Measurements from ENCODE around the gene AGMO.

AGMO gene

GRCh38 chr7:15446722-15447121, 115.1 kb downstream of the AGMO start:
- no peak for DNase-seq

DNA sequence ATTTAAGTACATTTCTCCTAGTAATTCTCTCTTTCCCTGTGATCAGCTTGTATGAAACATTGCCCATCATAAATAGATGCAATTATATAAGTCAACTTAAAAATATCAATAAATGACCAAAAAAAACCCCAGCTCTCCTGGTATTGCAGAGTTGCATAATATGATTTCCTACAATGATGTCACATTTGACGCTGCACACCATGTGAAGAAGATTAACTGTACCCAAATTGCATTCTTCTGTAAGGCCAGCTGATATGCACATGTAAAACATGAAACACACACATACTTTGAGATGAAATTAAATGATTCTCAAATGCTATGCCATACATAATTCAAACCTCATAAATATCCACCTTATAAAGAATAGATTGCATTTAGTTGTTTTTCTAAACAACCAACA, 115.5 kb downstream of the AGMO start:
- DNase-seq: no peak

- no peak for DNase-seq
These were observed 119.9 kb downstream of the AGMO start for GRCh38 chr7:15441915-15442314.

- no peak for DNase-seq
These were observed 121.3 kb downstream of the AGMO start for GRCh38 chr7:15440482-15440881.

DNA sequence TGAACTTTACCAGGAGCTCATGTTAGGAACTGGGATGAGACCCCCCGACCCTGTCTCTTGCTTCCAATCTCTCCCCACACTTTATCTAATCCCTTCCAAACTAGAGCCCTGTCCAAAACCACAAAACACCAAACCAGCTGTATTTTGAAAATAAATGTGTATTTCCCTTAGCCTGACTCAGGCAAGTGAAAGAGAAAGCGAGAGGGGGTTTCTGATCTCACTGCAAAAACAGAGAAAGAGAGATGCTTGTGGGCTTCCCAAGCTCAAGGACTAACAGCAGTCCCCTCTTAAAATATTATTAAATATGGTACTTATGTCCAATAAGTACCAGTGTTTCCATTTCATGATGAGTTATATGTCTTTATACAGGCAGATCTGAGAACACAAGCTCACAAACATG, 122.0 kb downstream of the AGMO start:
- no peak for DNase-seq

DNA sequence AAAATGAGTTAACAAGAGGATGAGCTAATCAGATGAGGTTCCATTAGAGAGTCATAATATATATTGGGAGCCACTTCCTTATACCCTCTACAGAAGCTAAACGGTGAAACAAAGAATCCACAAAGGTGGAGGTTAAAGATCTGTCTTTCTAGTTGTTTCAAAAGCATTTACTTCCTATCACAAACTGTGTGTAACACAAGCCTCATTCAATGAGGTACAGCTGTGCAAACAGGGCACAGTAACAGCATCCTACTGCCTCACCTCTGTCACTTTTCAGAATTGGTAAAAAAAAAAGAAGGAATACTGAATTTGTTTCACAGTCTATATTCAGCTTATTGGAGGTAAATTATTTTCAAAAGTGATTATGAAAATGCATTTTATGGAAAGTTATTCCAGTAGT, 128.7 kb downstream of the AGMO start:
- DNase-seq: no peak

- DNase-seq: no peak
These were observed 130.9 kb downstream of the AGMO start for GRCh38 chr7:15430911-15431310.

GRCh38 chr7:15430191-15430590, 131.6 kb downstream of the AGMO start:
- no peak for DNase-seq

- no peak for DNase-seq
These were observed 137.3 kb downstream of the AGMO start for GRCh38 chr7:15424468-15424867.

DNA sequence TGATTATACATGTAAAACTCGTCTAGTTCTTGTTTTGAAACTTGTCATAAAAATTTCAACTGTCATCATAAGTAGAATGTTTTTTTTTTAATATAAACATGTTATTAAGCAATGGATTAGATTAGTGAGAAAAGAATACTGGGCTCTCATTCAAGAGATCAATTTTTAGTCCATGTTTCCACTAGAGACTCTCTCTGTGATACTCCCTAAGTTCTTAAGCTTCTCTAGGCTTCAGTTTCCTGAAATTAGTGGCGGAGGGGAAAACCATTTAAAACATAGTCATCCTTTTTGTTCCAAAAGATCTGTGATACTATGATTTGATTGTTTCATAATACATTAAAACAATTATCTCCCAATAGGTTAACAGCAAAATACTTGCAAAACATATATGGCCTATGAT, 142.2 kb downstream of the AGMO start:
- no peak for DNase-seq

DNA sequence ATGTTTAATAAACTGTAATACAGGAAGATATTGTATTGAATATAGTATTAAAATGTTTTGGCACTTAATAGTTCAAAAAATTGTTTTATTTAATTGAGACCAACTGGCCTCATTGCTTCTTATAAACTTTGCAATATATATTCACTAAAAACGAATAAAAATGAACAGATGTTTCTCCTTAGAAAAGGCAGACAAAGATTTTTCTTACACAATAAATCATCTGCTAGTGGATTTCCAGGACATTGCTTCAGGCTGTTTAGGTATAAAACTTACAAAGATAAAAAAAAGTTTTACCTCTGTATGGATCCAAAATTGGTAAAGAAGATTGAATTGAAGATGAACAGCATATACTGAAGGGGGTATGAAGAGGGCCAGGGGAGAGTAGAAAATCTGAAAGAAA, 143.6 kb downstream of the AGMO start:
- DNase-seq: no peak

DNA sequence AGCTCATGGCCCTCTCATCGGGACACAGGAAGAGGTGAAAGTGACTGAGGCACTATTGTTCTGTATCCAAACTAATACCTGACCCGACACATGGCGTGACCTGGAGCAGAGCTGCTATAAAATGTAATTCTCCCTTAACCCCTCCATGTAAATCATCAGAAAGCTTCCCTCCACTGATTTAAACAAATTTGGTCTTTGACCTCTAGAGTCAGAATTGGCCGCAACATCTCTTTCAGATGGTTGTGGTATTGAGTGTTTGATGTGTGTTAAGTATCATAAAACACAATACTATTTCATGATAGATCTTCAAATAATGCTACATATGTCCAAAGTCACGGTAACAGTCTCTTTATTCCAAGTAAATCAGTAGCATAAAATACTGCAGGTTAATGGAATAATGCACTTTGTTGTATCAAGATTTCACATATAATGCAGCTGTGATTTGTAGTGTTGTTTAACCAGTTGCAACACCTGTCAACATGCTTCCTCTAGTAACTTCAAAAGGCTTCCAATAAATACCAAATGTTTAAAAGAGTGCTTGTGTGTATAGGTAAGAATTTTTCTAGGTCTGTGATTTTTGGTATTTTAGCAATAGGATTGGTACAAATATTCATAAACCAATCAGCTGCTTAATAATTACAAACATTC, 144.3 kb downstream of the AGMO start:
- DNase-seq: no peak

- DNase-seq: no peak
These were observed 150.8 kb downstream of the AGMO start for GRCh38 chr7:15411019-15411418.

DNA sequence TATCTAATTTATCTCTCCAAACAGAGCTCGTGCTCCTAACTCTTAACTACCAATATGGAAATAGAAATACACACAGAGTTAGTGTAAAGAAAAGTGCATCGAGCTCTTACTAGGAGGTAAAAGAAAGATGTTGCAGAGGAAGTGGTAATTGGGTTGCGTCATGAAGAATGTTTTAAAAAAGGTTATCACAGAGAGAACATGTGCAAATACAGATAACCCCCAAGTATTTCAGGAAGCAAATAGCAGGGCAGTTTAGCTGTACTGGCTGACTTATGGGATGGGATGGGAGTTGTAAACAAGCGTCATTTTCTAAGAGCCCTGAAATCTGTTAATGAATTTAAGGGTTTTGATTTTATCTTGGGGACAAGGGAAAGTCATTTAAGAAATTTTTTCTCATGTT, 153.9 kb downstream of the AGMO start:
- DNase-seq: no peak

DNA sequence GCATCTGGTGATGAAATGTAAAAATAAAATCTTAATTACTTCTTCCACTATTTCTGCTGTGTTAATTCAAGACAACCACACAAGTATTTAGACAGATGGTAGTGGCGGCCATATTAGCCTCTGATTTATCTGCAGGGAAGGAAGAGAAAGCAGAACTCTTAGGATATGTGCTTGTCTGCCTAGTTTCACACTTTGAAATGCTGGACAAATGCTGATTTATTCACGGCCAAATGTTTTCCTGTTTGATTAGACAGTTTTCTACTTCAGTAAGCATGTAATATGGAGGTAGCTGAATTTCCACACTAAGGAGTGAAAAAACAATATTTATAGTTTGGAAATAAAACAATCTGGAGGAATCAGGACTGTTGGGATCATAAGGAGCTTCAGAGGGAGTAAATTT, 158.1 kb downstream of the AGMO start:
- peak; percentile 30 for DNase-seq

DNA sequence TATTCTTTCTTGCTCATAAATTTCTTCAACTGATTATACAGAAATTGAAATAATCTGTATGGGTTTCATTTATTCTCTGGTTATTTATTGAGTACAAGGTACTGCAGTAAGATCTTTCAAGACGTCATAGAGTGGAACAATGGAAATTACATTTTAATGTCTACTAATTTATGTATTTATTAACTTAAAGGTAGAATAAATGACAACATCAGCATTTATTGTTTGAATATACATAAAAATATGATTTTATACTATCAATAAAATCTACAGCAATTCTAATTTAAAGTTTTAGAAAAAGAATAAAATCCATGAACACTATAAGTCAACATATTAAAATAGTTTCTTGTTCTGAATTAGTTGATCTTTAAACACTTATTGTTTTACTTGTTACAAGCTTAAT, 158.5 kb downstream of the AGMO start:
- no peak for DNase-seq

DNA sequence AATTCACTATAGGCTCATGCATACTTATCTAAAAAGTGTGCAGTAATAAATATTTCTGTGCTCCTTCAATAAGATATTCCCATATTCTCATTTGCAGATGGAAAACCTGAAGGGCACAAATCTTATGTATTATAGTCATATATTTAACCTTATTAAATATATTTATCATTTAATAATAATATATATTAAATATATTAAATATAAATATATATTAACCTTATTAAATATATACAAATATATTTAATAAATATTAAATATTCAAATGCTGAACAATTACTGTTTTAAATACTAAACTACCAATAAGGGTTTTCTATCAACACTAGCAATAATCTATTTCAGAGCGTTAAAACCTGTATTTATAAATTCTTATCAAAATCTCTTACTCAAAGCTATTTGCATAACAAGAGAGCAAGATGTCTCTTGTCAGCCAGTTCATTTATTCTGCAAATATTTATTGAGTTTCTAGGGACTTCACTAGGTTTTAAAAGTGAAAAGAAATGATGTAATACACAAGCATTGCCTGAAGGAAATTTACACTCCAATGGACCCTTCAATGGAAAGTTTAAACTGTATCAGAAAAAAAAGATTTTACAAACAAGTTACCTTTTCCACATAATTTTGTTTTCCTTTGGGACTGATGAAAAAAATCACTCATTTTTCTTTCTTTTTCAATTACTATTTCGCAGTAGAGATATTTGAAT, 159.2 kb downstream of the AGMO start:
- no peak for DNase-seq

DNA sequence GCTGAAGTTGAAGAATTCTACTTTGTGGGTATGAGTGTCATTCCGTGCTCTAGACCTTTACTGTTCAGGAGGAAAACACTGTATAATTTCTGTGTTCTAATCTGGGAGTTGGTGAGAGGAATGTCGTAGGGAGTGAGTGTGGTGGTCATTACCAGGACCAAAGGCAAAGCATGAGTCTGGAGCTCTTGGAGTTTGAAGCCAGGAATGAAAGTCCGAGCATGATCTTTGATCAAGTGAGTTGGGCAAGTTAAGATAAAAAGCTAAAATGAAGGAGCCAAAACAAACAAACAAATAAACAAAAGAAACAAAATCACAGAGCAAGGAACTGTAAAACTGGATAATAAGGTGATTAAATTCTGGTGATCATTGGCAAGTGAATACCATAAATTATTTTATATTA, 161.4 kb downstream of the AGMO start:
- DNase-seq: no peak

DNA sequence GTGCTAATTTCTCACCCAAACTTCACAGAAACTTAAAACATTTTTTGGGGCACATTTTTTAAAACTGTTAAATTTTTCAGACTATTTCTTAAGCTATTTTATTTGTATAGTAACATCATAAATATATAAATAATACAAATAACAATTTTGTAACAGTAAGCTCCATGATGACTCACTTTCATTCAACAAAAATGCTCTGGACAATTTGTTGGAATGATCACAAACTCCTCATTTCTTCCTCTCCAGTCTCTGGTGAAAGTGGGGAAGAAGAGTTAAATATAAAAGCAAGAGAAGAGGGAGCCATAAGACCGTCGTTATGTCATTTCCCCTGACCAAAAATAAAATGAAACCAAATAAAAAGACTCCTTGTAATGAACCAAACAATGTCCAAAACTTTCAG, 162.4 kb downstream of the AGMO start:
- DNase-seq: no peak

DNA sequence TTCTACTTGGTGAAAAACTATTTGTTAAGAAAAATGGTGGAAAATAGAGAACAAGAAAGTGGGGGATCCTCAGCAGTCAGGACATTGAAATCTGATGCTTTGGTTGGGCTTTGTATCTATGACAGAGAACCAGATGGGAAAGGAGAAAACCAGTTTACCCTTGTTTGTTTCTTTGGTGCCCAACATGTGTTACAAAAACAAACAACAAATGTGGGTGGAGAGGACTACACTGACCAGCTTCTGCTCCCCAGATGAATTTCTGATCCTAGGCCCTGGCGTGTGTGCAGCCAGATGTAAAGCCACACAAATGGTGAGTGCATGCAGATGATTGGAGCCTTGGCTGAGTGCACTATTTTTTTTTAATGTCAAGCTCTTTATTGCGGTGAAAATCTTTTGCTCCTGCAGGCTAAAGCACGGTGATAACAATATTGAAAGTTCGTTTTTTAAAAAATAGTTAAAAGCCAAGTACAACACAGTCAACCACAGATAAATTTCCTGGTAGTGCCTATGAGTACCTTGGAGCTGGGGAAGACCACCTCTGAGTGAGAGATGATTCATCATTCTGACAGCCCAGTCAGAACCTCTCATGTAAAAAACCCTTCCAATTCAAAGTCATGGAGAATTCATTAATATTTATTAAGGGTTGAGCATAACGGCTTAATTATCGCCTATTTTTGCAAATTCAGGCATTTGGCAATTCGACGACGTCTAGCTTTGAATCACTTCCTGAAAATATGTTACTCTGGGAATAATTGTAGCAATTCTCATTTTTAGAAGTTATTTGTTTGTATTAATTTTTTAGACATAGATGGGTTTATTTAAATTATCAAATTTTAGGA, 163.7 kb downstream of the AGMO start:
- no peak for DNase-seq

DNA sequence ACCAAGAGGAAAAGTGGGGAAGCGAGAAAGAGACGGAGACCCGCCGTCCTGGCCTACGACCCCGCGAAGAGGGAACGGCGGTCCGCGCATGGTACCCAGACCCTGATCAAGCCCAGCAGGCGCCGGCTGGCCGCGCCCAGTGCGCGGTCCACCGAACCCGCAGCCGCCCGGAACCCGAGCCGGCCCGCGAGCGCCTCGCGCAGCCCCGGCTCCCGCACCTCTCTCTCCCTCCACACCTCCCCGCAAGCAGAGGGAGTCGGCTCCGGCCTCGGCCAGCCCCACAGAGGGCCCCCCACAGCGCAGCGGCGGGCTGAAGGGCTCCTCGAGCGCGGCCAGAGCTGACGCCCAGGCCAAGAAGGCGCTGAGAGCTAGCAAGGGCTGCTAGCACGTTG, 164.7 kb downstream of the AGMO start:
- no peak for DNase-seq

- DNase-seq: no peak
These were observed 165.3 kb downstream of the AGMO start for GRCh38 chr7:15396210-15397158.

GRCh38 chr7:15389073-15389472, 172.7 kb downstream of the AGMO start:
- no peak for DNase-seq
